T-helper 2 cell treated with Interferon-gamma antibody and Interleukin-4, amounts not matched to agents 100 ng/mL and 5 ng/mL, for 36 hours (primary cell): ENCODE measurements around the gene IGSF6. TPM values are rescaled to one million over a fixed set of nuclear protein-coding genes. Genes with fewer than 3 reads are reported as not detected.
"Not testable (repeated sequence)": the region's sequence is repeated elsewhere in the genome, so short reads cannot be mapped to it uniquely, and the experiment has no call there.

Experiments
- intact Hi-C: fragments of 100-400 bp; cut with micrococcal nuclease; formaldehyde crosslinking; loops from one replicate; pipeline ENCODE4 v1.15.1; 2023
- total RNA-seq: library from RNA; stranded (reverse); gene quantifications from 2 replicates; pipeline ENCODE4 v1.2.3, GENCODE V29; 2022

IGSF6 gene
- total RNA-seq, 1 donor from 2014 or later = 0.23 TPM

DNA sequence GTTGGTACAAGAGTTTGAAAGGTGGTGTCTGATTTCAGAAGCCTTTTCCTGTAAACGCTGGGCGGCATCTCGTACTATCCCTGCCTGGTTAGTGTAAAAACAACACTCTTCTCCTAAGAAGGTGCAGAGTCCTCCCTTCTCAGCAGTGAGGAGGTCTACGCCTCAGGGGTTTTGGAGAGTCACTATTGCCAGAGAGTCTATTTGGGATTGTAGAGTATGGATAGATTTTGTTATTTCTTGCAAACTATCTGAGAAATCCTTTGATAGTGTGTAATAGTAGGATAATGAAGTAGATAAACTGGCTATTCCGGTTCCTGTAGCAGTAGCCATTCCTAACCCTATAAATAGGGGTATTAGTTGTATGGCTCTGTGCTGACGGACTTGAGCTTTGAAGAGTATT, 21.5 kb downstream of the IGSF6 start:
- intact Hi-C loops = not testable (repeated sequence)

DNA sequence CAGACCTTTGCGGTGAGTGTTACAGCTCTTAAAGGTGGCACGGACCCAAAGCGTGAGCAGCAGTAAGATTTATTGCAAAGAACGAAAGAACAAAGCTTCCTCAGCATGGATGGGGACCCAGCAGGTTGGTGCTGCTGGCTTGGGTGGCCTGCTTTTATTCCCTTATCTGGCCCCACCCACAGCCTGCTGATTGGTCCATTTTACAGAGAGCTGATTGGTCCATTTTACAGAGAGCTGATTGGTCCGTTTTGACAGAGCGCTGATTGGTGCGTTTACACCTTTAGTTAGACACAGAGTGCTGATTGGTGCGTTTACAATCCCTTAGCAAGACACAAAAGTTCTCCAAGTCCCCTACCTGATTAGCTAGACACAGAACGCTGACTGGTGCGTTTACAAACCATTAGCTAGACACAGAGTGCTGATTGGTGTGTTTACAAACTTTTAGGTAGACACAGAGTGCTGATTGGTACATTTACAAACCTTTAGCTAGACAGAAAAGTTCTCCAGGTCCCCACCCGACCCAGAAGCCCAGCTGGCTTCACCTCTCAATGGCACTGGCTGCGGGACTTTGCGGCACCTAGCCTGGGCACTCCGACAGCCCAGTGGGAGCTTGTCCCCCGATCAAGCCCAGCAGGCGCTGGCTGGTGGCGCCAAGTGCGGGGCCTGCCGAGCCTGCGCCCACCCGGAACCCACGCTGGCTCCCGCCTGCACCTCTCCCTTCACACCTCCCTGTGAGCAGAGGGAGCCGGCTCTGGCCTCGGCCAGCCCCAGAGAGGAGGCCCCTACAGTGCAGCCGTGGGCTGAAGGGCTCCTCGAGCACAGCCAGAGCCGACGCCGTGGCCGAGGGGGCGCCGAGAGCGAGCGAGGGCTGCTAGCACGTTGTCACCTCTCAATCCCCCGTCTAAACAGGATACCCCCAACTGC, 22.5 kb downstream of the IGSF6 start:
- intact Hi-C loops = not testable (repeated sequence)

DNA sequence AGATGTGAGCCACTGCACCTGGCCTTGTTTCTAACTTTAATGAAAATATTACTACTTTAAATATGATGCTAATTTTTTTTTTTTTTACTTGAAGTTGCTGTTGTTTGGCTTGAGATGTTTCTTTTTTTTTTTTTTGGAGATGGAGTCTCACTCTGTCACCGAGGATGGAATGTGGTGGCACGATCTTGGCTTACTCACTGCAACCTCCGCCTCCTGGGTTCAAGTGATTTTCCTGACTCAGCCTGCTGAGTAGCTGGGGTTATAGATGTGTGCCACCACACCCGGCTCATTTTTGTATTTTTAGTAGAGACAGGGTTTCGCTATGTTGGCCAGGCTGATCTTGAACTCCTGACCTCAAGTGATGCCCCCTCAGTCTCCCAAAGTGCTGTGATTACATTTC, 23.6 kb downstream of the IGSF6 start:
- intact Hi-C loops = no loop called here

DNA sequence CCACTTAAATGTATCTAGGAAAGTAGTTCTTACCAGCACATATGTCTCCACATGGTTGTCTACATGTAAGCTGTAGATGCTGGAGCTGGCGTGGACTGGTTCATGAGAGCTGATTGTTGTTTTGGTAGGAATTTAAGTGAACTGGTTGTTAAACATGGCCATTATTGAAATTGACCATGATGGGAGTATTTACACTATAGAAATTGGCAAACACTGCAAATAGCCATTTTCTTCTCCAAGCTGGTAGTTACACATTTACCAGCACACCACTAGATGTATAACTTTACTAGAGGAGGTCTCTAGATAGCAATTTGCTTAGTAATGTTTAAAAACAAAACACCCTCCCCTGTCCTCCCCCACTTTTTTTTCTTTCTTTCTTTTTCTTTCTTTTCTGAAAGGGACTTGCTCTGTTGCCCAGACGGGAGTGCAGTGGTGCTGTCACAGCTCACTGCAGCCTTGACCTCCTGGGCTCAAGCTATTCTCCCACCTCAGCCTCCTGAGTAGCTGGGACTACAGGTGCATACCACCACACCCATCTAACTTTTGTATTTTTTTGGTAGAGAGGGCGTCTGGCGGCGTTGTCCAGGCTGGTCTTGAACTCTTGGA, 24.2 kb downstream of the IGSF6 start:
- intact Hi-C loops = no loop called here

DNA sequence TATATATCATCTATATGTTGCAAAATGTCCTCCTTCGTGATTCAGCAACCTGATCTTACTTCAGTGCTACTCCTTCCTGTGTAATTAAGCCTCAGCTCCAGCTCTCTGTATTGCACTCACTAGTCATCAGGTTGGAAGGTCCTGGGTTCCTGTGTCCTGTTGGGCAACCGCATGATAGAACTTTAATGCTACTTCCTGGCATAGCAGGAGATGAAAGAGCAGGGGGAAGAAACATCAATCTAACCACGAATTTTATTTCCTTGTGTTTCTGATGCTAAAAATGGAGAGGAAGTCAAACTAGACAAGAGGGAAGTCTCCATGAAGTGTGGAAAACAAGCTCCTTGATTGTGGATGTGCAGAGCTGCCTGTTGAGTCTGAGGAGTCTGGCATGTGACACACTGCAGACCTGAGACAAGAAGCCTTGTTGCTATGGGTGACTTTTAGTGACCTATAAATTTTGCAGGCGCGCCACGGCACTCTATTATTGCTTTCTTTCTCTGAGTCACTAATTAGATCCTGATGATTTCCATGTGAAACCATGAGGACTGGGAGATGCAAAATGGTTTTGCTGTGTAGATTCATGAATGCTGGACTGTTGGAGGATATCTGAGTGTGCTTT, 25.6 kb downstream of the IGSF6 start:
- intact Hi-C loops = no loop called here

DNA sequence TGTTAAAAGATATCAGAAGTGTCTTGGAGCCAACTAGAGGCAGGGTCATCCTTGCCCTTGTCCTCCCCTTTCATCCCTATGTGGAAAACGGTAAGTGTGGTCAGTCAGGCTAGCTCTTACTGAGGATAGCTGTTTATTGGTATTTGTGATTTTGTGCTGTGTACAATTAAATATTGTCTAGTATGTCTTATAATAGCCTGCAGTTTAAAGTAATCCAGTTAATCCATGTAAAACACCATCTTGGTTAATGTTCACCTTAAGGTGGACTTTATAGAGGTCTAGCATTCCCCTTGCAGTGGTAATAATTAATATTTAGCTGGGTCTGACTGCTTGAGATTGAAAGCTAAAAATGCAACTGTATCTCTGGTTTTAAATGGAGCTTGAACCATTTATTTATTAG, 27.4 kb downstream of the IGSF6 start:
- intact Hi-C loops = no loop called here

DNA sequence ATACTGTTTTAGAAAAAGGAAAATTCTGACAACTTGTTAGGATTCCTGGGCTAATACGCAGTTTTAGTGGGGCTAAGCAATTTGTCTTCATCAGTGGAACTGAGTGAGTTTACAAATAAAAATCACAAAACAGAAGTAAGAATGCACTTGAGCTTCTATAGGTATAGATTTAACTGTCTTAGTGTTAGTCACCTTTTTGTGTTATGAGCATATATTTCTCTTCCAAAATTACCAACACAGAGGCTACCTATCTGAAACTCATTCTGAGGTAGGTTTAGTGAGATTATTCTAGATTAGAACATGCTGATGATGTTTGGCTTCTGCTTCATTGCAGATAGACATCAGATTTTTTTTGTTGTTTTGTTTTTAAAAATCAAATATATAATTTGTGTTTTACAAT, 29.9 kb downstream of the IGSF6 start:
- intact Hi-C loops = no loop called here

DNA sequence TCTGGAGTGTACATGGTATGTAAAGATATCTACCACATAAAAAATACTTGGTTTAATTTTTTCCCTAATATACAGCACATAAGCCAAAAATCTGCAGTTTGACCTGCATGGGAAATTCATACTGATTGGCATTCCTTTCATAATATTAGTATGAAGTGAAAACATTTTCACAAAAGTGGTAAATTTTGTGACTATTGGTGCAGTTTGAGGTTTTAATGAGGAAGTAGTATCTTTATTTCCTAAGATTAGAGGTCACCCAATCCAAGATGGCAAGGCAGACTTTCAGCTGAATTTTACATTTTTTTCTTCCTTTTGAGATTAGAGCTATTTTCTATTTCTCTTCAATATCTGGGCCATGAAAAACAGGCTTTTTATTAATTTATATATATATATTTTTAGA, 31.8 kb downstream of the IGSF6 start:
- intact Hi-C loops = no loop called here

DNA sequence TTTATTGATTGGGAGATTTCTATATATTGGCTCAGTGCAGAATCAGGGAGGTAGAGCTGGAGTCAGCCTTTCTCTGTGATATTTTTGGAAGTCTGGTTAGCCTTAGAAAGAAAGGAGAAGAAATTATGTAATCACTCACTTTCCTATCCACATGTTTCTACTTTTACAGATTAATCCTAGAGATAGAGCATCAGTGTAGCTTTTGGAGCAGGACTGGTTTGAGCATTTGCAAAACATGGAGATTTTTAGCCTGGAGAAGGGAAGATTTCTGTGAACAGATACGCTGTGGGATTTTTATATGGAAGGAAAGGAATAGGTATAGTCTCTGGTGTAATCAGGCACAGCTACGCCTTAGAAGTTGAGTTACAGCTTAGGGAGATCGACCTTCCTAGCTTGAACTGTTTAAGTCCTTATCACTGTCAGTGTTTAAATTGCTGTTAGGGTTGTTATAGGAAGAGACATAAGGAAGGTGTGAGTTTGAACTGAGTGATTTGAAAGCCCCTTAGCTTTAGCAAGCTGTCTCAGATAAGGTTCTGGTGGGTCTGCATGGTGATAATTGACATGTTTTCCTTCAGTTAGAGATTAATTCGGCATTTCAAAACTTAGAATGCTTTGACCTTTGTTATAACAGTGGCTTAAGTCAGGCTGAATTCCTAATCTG, 32.5 kb downstream of the IGSF6 start:
- intact Hi-C loops = no loop called here

DNA sequence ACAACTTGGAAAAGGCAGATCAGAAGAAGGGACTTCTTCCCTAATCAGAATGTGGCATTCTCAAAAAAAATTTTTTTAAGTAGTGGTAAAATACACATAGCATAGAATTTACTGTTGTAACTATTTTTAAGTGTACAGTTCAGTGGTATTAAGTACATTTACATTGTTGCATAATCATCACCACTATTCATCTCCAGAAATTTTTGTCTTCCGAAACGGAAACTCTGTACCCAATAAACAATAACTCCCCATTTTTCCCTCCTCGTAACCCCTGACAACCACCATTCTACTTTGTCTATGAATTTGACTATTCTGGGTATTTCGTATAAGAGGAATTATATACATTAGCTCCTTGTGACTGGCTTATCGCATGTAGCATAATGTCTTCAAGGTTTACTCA, 34.1 kb downstream of the IGSF6 start:
- intact Hi-C loops = no loop called here

DNA sequence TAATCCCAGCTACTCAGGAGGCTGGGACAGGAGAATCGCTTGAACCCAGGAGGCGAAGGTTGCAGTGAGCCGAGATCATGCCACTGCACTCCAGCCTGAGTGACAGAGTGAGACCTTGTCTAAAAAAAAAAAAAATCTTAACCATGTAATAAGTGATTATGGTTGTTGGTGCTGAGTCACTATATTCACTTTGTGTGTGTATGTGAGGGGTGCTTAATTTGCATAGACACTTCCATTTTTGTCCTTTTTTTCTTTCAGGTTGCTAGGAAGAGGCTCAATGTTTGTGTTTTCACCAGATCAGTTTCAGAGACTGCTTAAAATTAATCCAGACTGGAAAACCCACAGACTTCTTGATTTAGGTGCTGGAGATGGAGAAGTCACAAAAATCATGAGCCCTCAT, 34.8 kb downstream of the IGSF6 start:
- intact Hi-C loops = no loop called here

DNA sequence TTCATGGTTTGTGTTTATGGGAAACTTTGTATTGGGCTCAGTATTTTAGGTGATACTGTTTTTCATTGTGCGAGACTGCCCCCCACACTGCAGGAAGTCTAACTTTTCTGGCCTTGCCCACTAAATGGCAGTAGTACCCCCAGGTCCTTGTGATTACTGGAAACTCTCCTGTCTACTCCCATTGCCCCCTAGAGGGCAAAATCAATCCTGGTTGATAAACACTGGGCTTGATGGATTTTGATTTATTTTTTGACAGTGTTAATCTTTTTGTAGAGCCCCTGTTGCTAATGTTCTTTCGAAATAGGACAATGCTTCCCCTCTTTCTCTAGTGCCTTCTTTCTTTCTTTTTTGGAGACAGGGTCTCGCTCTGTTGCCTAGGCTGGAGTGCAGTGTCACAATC, 37.5 kb downstream of the IGSF6 start:
- intact Hi-C loops = no loop called here

DNA sequence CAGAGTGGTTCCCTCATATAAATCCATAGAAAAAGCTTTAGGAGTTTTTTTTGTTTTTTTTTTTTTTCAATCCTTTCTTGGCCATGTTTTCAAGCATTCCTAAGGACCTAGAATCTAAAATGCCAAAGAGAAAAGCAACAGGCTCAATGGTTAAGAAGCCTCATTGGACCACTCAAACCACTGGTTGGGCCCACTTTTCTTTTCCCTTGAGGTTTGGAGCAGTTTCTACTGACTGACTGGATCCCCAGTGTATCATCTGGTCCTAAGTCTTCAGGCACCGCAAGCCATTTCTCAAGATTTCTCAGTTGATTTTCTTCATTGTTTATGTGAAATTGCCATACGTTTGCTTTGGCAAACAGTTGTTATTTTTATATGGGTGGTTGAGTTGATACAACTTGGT, 38.6 kb downstream of the IGSF6 start:
- intact Hi-C loops = no loop called here

DNA sequence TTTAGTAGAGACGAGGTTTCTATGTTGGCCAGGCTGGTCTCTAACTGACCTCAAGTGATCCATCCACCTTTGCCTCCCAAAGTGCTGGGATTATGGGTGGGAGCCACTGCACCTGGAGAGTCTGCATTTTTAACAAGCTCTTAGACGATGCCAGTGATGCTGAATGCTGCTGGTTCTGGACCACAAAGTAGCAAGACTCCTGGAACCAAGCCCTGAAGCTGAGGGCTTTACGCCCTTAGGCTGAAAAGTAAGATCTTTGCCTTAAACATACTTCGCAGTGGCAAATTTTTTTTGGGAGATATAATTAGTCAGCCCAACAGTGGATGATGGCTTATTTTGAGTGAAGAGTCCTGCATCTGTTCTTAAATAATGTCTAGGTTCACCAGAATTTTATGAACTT, 39.0 kb downstream of the IGSF6 start:
- intact Hi-C loops = no loop called here

DNA sequence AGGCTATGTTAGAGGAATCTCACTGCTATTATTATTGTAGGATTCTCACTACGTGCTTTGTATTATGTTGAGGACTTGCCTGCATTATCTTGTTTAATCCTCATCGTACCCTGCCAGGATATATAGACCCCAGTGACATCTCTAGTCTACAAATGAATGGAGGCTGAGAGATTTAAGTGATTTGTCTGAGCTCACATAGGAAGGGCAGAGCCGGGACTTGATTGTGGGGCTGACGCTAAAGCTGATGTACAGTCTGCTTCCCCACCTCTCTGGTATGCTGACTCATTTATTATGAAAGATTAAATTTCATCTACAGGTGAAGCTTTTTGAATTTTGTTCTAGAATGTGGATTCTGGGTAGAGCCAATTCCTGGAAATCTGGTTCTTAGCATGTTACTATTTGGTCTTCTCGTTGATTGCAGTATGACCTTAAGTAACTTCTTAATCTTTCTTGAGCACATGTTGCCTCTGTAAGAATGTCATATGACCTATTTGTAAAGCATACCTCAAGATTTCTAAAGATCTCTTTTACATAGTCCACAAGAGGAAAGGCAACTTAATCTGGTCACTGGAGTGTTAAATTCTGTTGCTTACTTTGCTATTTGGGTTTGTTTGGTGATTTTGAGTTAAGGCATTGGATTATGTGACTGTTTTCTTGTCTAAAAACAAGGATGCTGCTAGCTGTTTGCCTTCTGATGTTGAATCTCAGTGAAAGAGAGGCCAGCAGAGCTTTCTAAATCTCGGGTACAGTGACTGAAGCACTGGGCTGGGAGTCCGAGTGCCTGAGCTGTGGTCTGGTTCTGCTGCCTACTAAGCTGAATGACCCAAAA, 40.6 kb downstream of the IGSF6 start:
- intact Hi-C loops = no loop called here

DNA sequence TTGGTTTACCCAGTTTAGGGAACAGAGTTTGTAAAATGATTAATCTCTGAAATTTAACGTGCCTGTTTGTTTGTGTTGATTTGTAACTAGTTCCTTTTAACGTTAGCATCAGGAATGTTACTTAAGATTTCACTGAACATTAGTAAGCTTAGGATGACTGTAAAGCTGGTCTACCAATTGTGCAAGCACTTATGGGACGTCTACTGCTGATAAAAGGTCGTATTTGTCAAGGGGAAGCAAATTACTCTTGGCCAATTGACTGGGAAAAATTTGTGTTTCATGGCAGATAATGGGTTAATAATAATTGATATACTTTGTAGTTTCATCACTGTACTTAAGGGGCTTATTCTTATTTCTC, 41.2 kb downstream of the IGSF6 start:
- intact Hi-C loops = no loop called here

DNA sequence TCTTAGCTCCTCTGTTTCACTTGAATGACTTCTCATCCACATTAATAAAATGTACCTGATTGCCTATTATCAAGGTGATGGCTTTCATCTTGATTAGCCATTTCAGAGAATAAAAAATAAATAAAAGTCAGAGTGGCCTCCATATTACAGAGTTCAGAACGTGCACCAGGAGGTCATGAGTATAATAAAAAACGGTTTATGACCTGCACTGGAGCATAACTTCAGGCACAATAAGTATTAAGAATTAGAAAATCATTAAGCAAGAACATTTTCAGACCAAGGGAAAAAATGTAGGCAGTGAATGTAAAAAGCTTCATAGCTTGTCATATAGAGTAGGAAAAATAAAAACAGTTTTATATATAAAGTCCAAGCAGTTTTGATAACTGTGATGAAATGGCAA, 41.6 kb downstream of the IGSF6 start:
- intact Hi-C loops = no loop called here

DNA sequence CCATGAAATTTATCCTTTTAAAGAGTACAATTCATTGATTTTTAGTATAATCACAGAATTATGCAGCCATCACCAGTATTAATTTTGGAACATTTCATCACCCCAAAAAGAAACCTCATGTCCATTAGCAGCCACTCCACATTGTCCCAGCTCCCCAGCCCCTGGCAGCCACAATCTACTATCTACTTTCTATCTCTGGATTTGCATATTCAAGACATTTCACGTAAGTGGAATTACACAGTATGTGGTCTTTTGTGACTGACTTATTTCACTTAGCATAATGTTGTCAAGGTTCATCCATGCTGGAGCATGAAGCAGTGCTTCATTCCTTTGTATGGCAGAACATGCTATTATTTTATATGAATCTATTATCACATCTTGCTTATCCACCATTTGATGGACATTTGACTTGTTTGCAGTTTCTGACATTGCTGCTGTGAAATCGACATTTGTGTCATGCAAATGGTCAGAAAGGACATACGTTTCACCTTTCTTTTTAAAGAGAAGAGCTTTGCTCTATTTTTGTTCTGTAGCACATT, 42.3 kb downstream of the IGSF6 start:
- intact Hi-C loops = no loop called here

DNA sequence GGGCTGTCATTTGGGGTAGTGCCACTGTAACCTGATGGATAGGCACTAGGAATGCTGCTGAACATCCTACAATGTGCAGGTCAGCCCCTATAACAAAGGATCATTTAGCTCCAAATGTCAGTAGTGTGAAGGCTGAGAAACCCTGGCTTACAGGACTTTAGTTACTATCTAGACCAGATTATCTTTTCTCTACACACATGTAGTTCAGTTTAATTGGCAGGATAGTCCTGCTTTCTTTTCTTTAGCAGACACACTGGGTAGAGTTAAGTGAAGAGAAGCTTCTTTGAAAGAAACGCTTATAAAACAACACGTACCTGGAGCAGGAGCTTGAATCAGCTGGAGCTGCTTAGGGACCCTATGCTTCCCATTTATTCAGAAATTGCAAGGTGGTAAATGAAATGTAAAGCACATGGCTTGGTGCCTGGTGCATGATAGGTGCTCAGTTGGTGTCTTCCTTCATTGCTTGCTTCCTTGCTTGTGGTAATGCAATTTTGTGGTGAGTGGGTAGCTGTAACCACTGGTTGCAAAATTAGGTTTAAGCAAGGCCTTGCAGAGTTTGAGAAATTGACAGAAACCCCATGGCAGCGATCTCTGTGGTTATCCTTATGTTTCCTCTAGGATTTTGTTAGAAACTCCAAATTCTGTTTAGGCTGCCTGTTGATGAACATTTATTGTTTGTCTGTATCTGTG, 43.6 kb downstream of the IGSF6 start:
- intact Hi-C loops = loop anchor here (10.0 kb wide), 1 partner anchor 346 kb away; the partner anchor contains the start of gene UQCRC2

DNA sequence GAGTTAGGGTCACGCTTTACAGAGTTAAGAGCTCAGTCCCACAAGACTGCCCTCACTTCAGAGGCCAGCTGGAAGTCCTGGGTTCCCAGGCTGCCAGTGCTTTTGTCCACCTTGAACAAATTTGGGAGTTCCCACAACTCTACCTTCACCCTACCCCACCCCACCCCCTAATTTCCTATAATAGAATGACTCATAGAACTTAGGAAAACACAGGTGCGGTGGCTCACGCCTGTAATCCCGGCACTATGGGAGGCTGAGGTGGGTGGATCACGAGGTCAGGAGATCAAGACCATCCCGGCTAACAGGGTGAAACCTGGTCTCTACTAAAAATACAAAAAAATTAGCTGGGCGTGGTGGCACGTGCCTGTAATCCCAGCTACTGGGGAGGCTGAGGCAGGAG, 46.6 kb downstream of the IGSF6 start:
- intact Hi-C loops = loop anchor here (10.0 kb wide), 1 partner anchor 349 kb away; the partner anchor contains the start of gene UQCRC2
